MCF 10A (cell line): ENCODE measurements around the gene AGT. TPM values are rescaled to one million over a fixed set of nuclear protein-coding genes. Genes with fewer than 3 reads are reported as not detected.
"Not testable (repeated sequence)": the region's sequence is repeated elsewhere in the genome, so short reads cannot be mapped to it uniquely, and the experiment has no call there.

Source experiments
- BruUV-seq: library from RNA; stranded (reverse); fragments of 400-500 nt; replicated peaks from 2 replicates; lab custom pipeline; 2021; lab: Mats Ljungman, UMichigan
- CTCF ChIA-PET: fragments of 300-600 bp; sonication (Branson Sonifier 250); formaldehyde crosslinking; extraction: SDS; loops from one replicate; lab custom pipeline; 2021; ENCODE audit warnings: antibody characterized with exemption, inconsistent platforms; lab: Yijun Ruan, JAX
- POLR2A ChIA-PET: fragments of 300-600, 350-650 bp; sonication (Branson Sonifier 250); formaldehyde crosslinking; extraction: SDS; loops from one replicate; lab custom pipeline; 2020; ENCODE audit warnings: antibody characterized with exemption, inconsistent platforms; lab: Yijun Ruan, JAX
- DNase-seq: peaks from one replicate; pipeline ENCODE4 v3.0.0-alpha.2; 2018; ENCODE audit not compliant: unreplicated experiment
- H3K27ac Mint-ChIP-seq: one replicate; pipeline ENCODE4 v1.8.0; 2022; ENCODE audit warnings: mild to moderate bottlenecking, low read depth, mixed read lengths; ENCODE audit not compliant: unreplicated experiment
- H3K27me3 Mint-ChIP-seq: one replicate; pipeline ENCODE4 v1.8.0; 2022; ENCODE audit warnings: mixed read lengths; ENCODE audit not compliant: insufficient read depth, unreplicated experiment
- H3K36me3 Mint-ChIP-seq: one replicate; pipeline ENCODE4 v1.8.0; 2022; ENCODE audit warnings: mild to moderate bottlenecking, moderate library complexity, mixed read lengths; ENCODE audit not compliant: insufficient read depth, unreplicated experiment
- H3K4me1 Mint-ChIP-seq: one replicate; pipeline ENCODE4 v1.8.0; 2022; ENCODE audit warnings: mixed read lengths; ENCODE audit not compliant: insufficient read depth, unreplicated experiment
- H3K4me3 Mint-ChIP-seq: one replicate; pipeline ENCODE4 v1.8.0; 2022; ENCODE audit warnings: mild to moderate bottlenecking, moderate library complexity, mixed read lengths; ENCODE audit not compliant: unreplicated experiment
- H3K9me3 Mint-ChIP-seq: one replicate; pipeline ENCODE4 v1.8.0; 2022; ENCODE audit warnings: mixed read lengths; ENCODE audit not compliant: unreplicated experiment
- intact Hi-C: fragments of 100-400 bp; cut with micrococcal nuclease; formaldehyde crosslinking; loops from 2 replicates; pipeline ENCODE4 v1.14.1; 2022
- total RNA-seq: library from RNA; stranded (reverse); gene quantifications from 2 replicates; pipeline ENCODE4 v1.2.3, GENCODE V29; 2022
- TF ChIP-seq, protein P1 (sequence below): fragments of 200-600 bp; IDR thresholded peaks from one replicate; pipeline ENCODE4 v1.8.0; 2022; ENCODE audit warnings: antibody characterized with exemption, mild to moderate bottlenecking; ENCODE audit not compliant: unreplicated experiment

AGT gene
- total RNA-seq, 1 experiment from 2014 or later, result not detected

DNA sequence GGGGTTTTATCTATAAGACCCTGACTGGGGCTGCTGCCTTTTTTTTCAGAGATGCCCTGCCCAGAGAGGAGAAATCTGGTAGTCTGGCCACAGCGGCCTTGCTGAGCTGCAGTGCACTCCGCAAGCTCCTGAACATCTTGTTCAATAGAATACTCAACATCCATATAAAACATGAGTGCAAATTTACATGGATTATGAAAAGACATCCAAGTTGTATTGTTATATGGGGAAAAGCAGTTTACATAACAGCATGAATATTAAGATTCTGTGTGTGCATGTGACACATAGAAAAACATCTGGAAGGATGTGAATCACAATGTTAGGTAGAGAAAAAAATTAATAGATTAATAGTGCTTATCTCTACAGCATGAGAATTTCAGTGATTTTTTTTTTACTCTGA, 55.2 kb downstream of the AGT start:
- no peak overlapping the region for H3K4me3 Mint-ChIP-seq
- ChIA-PET POLR2A (interaction anchor here (3.8 kb wide), 1 partner anchor 16 kb away, joined by 24 read pairs; the partner anchor contains the start of gene COG2), CTCF (interaction anchor here (0.8 to 1.2 kb wide), 2 partner anchors 10 to 174 kb away, joined by 3 to 5 read pairs; no protein-coding TSS in a partner anchor)
- H3K4me1 Mint-ChIP-seq, result peaks cover 6% of the 10 kb centered on the region
- H3K27ac Mint-ChIP-seq, result no peak overlapping the region
- TF ChIP-seq, protein P1, sequence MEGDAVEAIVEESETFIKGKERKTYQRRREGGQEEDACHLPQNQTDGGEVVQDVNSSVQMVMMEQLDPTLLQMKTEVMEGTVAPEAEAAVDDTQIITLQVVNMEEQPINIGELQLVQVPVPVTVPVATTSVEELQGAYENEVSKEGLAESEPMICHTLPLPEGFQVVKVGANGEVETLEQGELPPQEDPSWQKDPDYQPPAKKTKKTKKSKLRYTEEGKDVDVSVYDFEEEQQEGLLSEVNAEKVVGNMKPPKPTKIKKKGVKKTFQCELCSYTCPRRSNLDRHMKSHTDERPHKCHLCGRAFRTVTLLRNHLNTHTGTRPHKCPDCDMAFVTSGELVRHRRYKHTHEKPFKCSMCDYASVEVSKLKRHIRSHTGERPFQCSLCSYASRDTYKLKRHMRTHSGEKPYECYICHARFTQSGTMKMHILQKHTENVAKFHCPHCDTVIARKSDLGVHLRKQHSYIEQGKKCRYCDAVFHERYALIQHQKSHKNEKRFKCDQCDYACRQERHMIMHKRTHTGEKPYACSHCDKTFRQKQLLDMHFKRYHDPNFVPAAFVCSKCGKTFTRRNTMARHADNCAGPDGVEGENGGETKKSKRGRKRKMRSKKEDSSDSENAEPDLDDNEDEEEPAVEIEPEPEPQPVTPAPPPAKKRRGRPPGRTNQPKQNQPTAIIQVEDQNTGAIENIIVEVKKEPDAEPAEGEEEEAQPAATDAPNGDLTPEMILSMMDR, result no peak
- intact Hi-C loops, result no loop called here
- H3K27me3 Mint-ChIP-seq, result no peaks in the 10 kb centered on the region
- peaks cover 40% of the 10 kb centered on the region for H3K36me3 Mint-ChIP-seq
- BruUV-seq, result no TSS peak
- DNase-seq, result no peak
- H3K9me3 Mint-ChIP-seq, result peaks cover 14% of the 10 kb centered on the region

DNA sequence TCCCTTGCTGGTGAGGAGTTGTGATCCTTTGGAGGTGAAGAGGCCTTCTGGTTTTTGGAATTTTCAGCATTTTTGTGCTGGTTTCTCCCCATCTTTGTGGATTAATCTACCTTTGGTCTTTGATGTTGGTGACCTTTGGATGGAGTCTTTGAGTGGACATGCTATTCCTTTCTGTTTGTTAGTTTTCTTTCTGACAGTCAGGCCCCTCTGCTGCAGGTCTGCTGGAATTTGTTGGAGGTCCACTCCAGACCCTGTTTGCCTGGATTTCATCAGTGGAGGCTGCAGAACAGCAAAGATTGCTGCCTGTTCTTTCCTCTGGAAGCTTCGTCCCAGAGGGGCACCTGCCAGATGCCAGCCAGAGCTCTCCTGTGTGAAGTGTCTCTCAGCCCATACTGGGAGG, 55.8 kb downstream of the AGT start:
- intact Hi-C loops, H3K27me3 Mint-ChIP-seq, BruUV-seq, H3K4me1 Mint-ChIP-seq, H3K27ac Mint-ChIP-seq, H3K4me3 Mint-ChIP-seq, DNase-seq: not testable (repeated sequence)
- POLR2A ChIA-PET, result interaction anchor here (0.6 kb wide), 1 partner anchor 258 kb away, joined by 3 read pairs; no protein-coding TSS in a partner anchor
- peaks cover 14% of the 10 kb centered on the region for H3K9me3 Mint-ChIP-seq
- H3K36me3 Mint-ChIP-seq, result peaks cover 41% of the 10 kb centered on the region
- CTCF ChIA-PET, result interaction anchor here (0.6 to 1.4 kb wide), 5 partner anchors 9 to 174 kb away, joined by 3 to 5 read pairs (median 3); no protein-coding TSS in a partner anchor

GRCh38 chr1:230656719-230657118, 57.2 kb downstream of the AGT start:
- intact Hi-C loops, DNase-seq, H3K27ac Mint-ChIP-seq, H3K27me3 Mint-ChIP-seq, H3K4me3 Mint-ChIP-seq, H3K4me1 Mint-ChIP-seq, BruUV-seq: not testable (repeated sequence)
- POLR2A ChIA-PET, result interaction anchor here (0.7 kb wide), 1 partner anchor 820 kb away, joined by 4 read pairs; no protein-coding TSS in a partner anchor
- CTCF ChIA-PET, result interaction anchor here (1.2 to 1.4 kb wide), 2 partner anchors 13 to 15 kb away, joined by 3 to 5 read pairs; no protein-coding TSS in a partner anchor
- peaks cover 14% of the 10 kb centered on the region for H3K9me3 Mint-ChIP-seq
- peaks cover 35% of the 10 kb centered on the region for H3K36me3 Mint-ChIP-seq

Other genes starting within 250 kb of the AGT start
- 39.5 and 46.7 TPM in 2 replicates for gene COG2, start 71.6 kb downstream of the AGT start, total RNA-seq
- gene CAPN9, start 33.3 kb upstream of the AGT start, total RNA-seq, result not detected in 2 replicates
- 13.7 and 19.2 TPM in 2 replicates for gene C1orf198, start 154.4 kb upstream of the AGT start, total RNA-seq